H9 (cell line): ENCODE measurements around the gene SEC16B. TPM values are rescaled to one million over a fixed set of nuclear protein-coding genes. Genes with fewer than 3 reads are reported as not detected.

Source experiments
- DNase-seq: peaks from one replicate; pipeline ENCODE4 v3.0.0-alpha.2; 2017
- H2AFZ ChIP-seq: one replicate; pipeline ENCODE4 v1.6.1; 2013; ENCODE audit warnings: mild to moderate bottlenecking, low read length, control low read depth, moderate library complexity
- H2AK5ac ChIP-seq: 2 replicates; pipeline ENCODE4 v1.6.1; 2013; ENCODE audit warnings: low read length, control low read depth, mixed read lengths; ENCODE audit not compliant: insufficient read length
- H2BK120ac ChIP-seq: one replicate; pipeline ENCODE4 v1.6.1; 2013; ENCODE audit warnings: low read depth, mild to moderate bottlenecking, low read length, control low read depth, inconsistent platforms; ENCODE audit not compliant: poor library complexity, severe bottlenecking
- H2BK12ac ChIP-seq: 2 replicates; pipeline ENCODE4 v1.6.1; 2013; ENCODE audit warnings: low read length, control low read depth, mixed read lengths, low read depth; ENCODE audit not compliant: insufficient read length
- H2BK15ac ChIP-seq: 2 replicates; pipeline ENCODE4 v1.6.1; 2013; ENCODE audit warnings: low read depth, low read length, control low read depth
- H2BK20ac ChIP-seq: one replicate; pipeline ENCODE4 v1.6.1; 2013; ENCODE audit warnings: low read depth, mild to moderate bottlenecking, low read length, control low read depth, inconsistent platforms; ENCODE audit not compliant: poor library complexity, severe bottlenecking
- H2BK5ac ChIP-seq: 2 replicates; pipeline ENCODE4 v1.6.1; 2013; ENCODE audit warnings: low read length, control low read depth, mixed read lengths; ENCODE audit not compliant: insufficient read length
- H3K14ac ChIP-seq: 2 replicates; pipeline ENCODE4 v1.6.1; 2013; ENCODE audit warnings: low read length, control low read depth; ENCODE audit not compliant: insufficient read depth
- H3K18ac ChIP-seq: 2 replicates; pipeline ENCODE4 v1.6.1; 2013; ENCODE audit warnings: low read depth, mild to moderate bottlenecking, mixed read lengths, low read length, control low read depth; ENCODE audit not compliant: insufficient read length
- H3K23ac ChIP-seq: 2 replicates; pipeline ENCODE4 v1.6.1; 2013; ENCODE audit warnings: low read length, control low read depth, mixed read lengths, low read depth; ENCODE audit not compliant: insufficient read length
- H3K23me2 ChIP-seq: 2 replicates; pipeline ENCODE4 v1.6.1; 2013; ENCODE audit warnings: low read depth, mild to moderate bottlenecking, mixed read lengths, low read length, control low read depth; ENCODE audit not compliant: insufficient read length, poor library complexity, severe bottlenecking
- H3K27ac ChIP-seq: 2 replicates; pipeline ENCODE4 v1.5.1; 2013; ENCODE audit warnings: low read length, control low read depth, mixed read lengths, low read depth; ENCODE audit not compliant: insufficient read length
- H3K27me3 ChIP-seq: 2 replicates; pipeline ENCODE4 v1.6.1; 2013; ENCODE audit warnings: low read length, control low read depth, inconsistent platforms; ENCODE audit not compliant: insufficient read depth
- H3K4ac ChIP-seq: 2 replicates; pipeline ENCODE4 v1.6.1; 2013; ENCODE audit warnings: low read depth, mild to moderate bottlenecking, control low read depth, inconsistent platforms, low read length, moderate library complexity
- H3K4me1 ChIP-seq: 2 replicates; pipeline ENCODE4 v1.6.1; 2013; ENCODE audit warnings: low read length, control low read depth, inconsistent platforms; ENCODE audit not compliant: insufficient read depth
- H3K4me2 ChIP-seq: 2 replicates; pipeline ENCODE4 v1.6.1; 2013; ENCODE audit warnings: low read length, control low read depth, mixed read lengths; ENCODE audit not compliant: insufficient read length, insufficient read depth
- H3K56ac ChIP-seq: 2 replicates; pipeline ENCODE4 v1.6.1; 2013; ENCODE audit warnings: low read depth, mild to moderate bottlenecking, mixed read lengths, low read length, control low read depth; ENCODE audit not compliant: insufficient read length
- H3K79me1 ChIP-seq: 2 replicates; pipeline ENCODE4 v1.6.1; 2013; ENCODE audit warnings: low read depth, mild to moderate bottlenecking, moderate library complexity, low read length, control low read depth, inconsistent platforms; ENCODE audit not compliant: insufficient read depth, poor library complexity, severe bottlenecking
- H3K79me2 ChIP-seq: 2 replicates; pipeline ENCODE4 v1.6.1; 2013; ENCODE audit warnings: low read length, control low read depth, inconsistent platforms; ENCODE audit not compliant: insufficient read depth
- H3K9ac ChIP-seq: 2 replicates; pipeline ENCODE4 v1.6.1; 2013; ENCODE audit warnings: low read length, control low read depth, mixed read lengths; ENCODE audit not compliant: insufficient read length; ENCODE audit errors: extremely low read depth
- H3K9me3 ChIP-seq: one replicate; pipeline ENCODE4 v1.6.1; 2013; ENCODE audit warnings: low read depth, low read length, inconsistent platforms; ENCODE audit not compliant: control insufficient read depth
- H3T11ph ChIP-seq: one replicate; pipeline ENCODE4 v1.6.1; 2013; ENCODE audit warnings: mild to moderate bottlenecking, low read length, control low read depth, inconsistent platforms
- H4K20me1 ChIP-seq: one replicate; pipeline ENCODE4 v1.6.1; 2013; ENCODE audit not compliant: control insufficient read depth, insufficient read length, insufficient read depth
- H4K5ac ChIP-seq: 2 replicates; pipeline ENCODE4 v1.6.1; 2013; ENCODE audit warnings: low read depth, mild to moderate bottlenecking, mixed read lengths, low read length, control low read depth; ENCODE audit not compliant: insufficient read length
- H4K8ac ChIP-seq: replicated peaks from 2 replicates; pipeline ENCODE4 v1.6.1; 2013; ENCODE audit warnings: low read length, control low read depth, mixed read lengths, low read depth; ENCODE audit not compliant: insufficient read length
- H4K91ac ChIP-seq: 2 replicates; pipeline ENCODE4 v1.6.1; 2013; ENCODE audit warnings: low read depth, mild to moderate bottlenecking, moderate library complexity, mixed read lengths, low read length, control low read depth; ENCODE audit not compliant: insufficient read length
- H3K27ac Mint-ChIP-seq, 3 experiments: 2 replicates in 2 of 3; 3 replicates in 1 of 3; pipeline ENCODE4 v1.8.0; 2020 to 2021; ENCODE audit warnings: mixed read lengths in 3 of 3, mild to moderate bottlenecking in 1 of 3, moderate library complexity in 1 of 3
- H3K27me3 Mint-ChIP-seq: 2 replicates; pipeline ENCODE4 v1.8.0; 2021; ENCODE audit warnings: low read depth, mild to moderate bottlenecking, moderate library complexity, mixed read lengths
- H3K36me3 Mint-ChIP-seq, 3 experiments: 2 replicates in 2 of 3; 3 replicates in 1 of 3; pipeline ENCODE4 v1.8.0; 2020 to 2021; ENCODE audit warnings: low read depth in 3 of 3, mixed read lengths in 3 of 3; ENCODE audit not compliant: insufficient read depth in 1 of 3
- H3K4me1 Mint-ChIP-seq, 2 experiments: 2 replicates each; pipeline ENCODE4 v1.8.0; 2020; ENCODE audit warnings: mixed read lengths in 2 of 2
- H3K4me3 Mint-ChIP-seq, 2 experiments: 2 replicates in 1 of 2; 3 replicates in 1 of 2; pipeline ENCODE4 v1.8.0; 2020 to 2021; ENCODE audit warnings: mild to moderate bottlenecking in 2 of 2, mixed read lengths in 2 of 2, moderate library complexity in 1 of 2
- H3K9me3 Mint-ChIP-seq, 2 experiments: 2 replicates in 1 of 2; 3 replicates in 1 of 2; pipeline ENCODE4 v1.8.0; 2020; ENCODE audit warnings: mild to moderate bottlenecking in 2 of 2, mixed read lengths in 2 of 2, moderate library complexity in 1 of 2
- WGBS: extraction: QIAGEN DNeasy Blood & Tissue Kit; methylation state at CpG from one replicate; pipeline ENCODE4 v1.1.7; 2013; ENCODE audit warnings: missing lambda C conversion rate, low lambda C conversion rate, mixed read lengths; ENCODE audit not compliant: insufficient read length; ENCODE audit errors: extremely low coverage; 5-methylcytosine and 5-hydroxymethylcytosine counted together
- total RNA-seq: library from RNA; stranded (reverse); gene quantifications from 2 replicates; pipeline ENCODE4 v1.2.1, GENCODE V29; 2021
- TF ChIP-seq, protein P1 (sequence below): fragments of 200-600 bp; sonication (generic); conservative IDR thresholded peaks from 3 replicates; pipeline ENCODE4 v1.8.0; 2021; ENCODE audit warnings: antibody characterized with exemption, mild to moderate bottlenecking

SEC16B gene
- total RNA-seq, 1 experiment from 2014 or later = 0.83 TPM

GRCh38 chr1:177984136-177984525, 14.3 kb upstream of the SEC16B start:
- peaks cover 0 to 1% (median 0%) of the 10 kb centered on the region in 3 experiments; a peak in 2 of 7 replicates for H3K36me3 Mint-ChIP-seq
- Histone ChIP-seq H4K8ac (no peak overlapping the region), H4K5ac (no peak overlapping the region), H3K23ac (no peak overlapping the region), H2AK5ac (no peak overlapping the region), H4K20me1 (no peaks in the 10 kb centered on the region), H4K91ac (no peak overlapping the region), H2BK20ac (no peak overlapping the region), H3K14ac (no peak overlapping the region), H3K27me3 (no peaks in the 10 kb centered on the region), H3K23me2 (no peaks in the 10 kb centered on the region), H3K79me2 (no peaks in the 10 kb centered on the region), H3K4me2 (no peak overlapping the region), H3K4me1 (no peaks in the 10 kb centered on the region), H2BK120ac (no peak overlapping the region), H2BK12ac (no peak overlapping the region), H2AFZ (no peak overlapping the region), H3K56ac (no peak overlapping the region), H3K27ac (no peak overlapping the region), H3K18ac (no peak overlapping the region), H3T11ph (no peak overlapping the region), H3K9me3 (no peaks in the 10 kb centered on the region), H3K79me1 (no peaks in the 10 kb centered on the region), H3K9ac (no peak overlapping the region), H2BK5ac (no peak overlapping the region), H3K4ac (no peak overlapping the region), H2BK15ac (no peak overlapping the region)
- no CpG with 5 or more reads among the region's 3 CpGs for WGBS
- TF ChIP-seq, protein P1, sequence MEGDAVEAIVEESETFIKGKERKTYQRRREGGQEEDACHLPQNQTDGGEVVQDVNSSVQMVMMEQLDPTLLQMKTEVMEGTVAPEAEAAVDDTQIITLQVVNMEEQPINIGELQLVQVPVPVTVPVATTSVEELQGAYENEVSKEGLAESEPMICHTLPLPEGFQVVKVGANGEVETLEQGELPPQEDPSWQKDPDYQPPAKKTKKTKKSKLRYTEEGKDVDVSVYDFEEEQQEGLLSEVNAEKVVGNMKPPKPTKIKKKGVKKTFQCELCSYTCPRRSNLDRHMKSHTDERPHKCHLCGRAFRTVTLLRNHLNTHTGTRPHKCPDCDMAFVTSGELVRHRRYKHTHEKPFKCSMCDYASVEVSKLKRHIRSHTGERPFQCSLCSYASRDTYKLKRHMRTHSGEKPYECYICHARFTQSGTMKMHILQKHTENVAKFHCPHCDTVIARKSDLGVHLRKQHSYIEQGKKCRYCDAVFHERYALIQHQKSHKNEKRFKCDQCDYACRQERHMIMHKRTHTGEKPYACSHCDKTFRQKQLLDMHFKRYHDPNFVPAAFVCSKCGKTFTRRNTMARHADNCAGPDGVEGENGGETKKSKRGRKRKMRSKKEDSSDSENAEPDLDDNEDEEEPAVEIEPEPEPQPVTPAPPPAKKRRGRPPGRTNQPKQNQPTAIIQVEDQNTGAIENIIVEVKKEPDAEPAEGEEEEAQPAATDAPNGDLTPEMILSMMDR = no peak
- H3K9me3 Mint-ChIP-seq = no peaks in the 10 kb centered on the region; a peak in 3 of 5 replicates
- DNase-seq = peak; percentile 50
- H3K27me3 Mint-ChIP-seq = no peaks in the 10 kb centered on the region; the same call in 1 of the 2 replicates
- peaks cover 2 to 13% of the 10 kb centered on the region in 2 experiments; a peak in 3 of 4 replicates for H3K4me1 Mint-ChIP-seq
- no peak overlapping the region for H3K4me3 Mint-ChIP-seq
- H3K27ac Mint-ChIP-seq = no peak overlapping the region
